ENCODE results near the gene CAMK2G.
A peak's percentile ranks its signal among the peaks of the same experiment; 100 is the strongest.

Gene CAMK2G

GRCh38 chr10:73879296-73880173 lies 5.2 kb upstream of the CAMK2G start:
- DNase-seq (ENCODE audit: low read depth), result peak; percentile 61

GRCh38 chr10:73878365-73878764 lies 4.0 kb upstream of the CAMK2G start:
- DNase-seq (ENCODE audit: low read depth), result no peak

DNA sequence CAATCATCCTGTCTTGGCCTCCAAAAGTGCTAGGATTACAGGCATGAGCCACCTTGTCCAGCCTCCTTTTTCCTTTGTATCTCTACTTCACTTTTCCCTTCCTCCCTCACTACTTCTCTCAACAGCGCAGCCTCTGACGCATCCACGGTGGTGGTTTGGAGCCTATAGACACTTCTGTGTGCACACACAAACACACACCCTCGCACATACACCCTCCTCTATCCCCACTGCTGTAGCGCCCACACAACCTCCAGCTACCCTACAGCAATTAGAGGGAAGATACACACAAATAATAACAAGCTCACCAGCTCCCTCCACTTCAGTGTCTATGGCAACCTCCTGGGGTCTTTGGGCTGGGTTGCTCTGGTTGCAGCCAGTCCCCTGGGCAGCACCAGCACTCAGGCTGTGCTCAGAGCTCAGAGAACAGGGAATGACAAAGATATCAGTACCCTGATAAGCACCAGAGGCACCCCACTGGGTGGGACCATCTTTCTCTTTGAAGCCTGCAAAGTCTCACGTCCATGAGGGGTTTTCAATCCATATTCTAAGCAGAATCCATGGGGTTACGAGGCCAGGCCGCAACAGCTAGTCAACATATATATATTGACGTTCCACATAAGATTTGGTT lies 3.3 kb upstream of the CAMK2G start:
- no peak for DNase-seq (ENCODE audit: low read depth)

DNA sequence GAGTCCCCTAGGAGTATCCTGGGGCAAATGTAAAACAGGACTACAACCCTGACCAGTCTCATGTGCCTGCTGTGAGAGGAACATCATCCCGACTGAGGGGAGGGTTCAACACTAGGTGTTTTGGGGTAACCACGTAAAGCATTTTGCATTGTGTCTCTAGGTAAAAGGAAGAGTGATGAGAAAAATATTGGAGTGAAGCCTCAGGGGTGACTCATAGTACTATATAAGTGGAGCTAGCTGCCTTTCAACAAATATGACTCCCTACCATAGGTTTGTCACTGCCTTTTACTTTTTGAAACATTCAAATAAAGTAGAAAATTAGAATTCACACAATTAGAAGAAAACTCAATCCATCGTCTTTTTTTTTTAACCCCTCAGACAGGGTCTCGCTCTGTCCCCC lies 2.6 kb upstream of the CAMK2G start:
- DNase-seq (ENCODE audit: low read depth), result no peak

- no peak for DNase-seq (ENCODE audit: low read depth)
Observed at GRCh38 chr10:73876566-73876965, 2.2 kb upstream of the CAMK2G start.

- no peak for DNase-seq (ENCODE audit: low read depth)
Observed at GRCh38 chr10:73876157-73876556, 1.8 kb upstream of the CAMK2G start.

- no peak for DNase-seq (ENCODE audit: low read depth)
Observed at GRCh38 chr10:73875139-73875475, 752 bp upstream of the CAMK2G start.

DNA sequence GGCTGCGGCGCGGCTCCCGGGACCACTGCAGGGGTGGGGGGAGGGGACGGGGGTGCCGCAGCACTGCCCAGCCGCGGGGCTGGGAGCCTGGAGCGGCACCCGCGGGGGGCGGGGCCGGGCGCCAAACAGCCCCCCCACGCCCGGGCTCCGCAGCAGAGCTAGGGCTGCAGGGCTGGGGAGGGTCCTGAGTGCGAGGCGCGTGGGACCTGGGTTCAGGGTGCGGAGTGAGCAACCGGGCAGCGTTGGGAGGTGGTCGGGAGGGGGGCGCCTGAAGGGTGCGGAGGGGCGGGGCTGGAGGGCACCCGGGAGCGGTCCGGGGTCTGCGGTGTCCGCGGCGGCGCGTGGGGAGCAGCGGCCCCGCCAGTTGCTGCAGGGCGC lies 528 bp downstream of the CAMK2G start:
- DNase-seq (ENCODE audit: low read depth), result no peak

DNA sequence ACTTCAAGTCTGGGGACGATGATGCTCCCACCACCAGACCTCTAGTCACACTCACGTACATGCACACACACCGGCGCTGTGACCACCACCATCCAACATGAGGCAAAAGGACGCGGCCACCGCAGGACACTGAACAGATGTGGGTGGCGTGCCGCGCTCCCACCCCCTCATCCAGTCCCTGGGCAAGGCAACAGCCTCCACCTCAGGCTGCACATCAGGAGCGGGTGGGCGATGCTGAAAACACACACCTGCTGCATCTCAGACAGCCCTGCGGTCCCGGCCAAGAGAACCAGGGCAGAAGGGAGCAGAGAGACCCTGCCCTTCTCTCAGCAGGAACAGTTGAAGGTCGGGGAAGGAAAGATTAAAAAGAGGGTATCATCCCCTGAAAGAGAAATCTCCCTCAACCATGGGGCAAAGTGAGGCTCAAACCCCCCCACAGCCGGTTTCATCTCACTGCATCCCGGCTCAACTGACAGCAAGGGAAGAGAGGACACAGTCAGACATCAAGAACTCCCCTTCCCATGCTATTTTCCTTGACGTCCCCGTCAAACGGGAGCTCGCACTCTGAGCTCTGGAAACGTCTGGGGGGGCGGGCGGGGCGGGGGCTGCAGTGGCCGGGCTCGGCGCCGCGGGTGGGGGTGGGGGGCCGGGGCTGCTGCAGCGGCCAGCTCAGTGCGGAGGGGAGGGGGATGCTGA lies 1.1 kb downstream of the CAMK2G start:
- DNase-seq (ENCODE audit: low read depth), result no peak

DNA sequence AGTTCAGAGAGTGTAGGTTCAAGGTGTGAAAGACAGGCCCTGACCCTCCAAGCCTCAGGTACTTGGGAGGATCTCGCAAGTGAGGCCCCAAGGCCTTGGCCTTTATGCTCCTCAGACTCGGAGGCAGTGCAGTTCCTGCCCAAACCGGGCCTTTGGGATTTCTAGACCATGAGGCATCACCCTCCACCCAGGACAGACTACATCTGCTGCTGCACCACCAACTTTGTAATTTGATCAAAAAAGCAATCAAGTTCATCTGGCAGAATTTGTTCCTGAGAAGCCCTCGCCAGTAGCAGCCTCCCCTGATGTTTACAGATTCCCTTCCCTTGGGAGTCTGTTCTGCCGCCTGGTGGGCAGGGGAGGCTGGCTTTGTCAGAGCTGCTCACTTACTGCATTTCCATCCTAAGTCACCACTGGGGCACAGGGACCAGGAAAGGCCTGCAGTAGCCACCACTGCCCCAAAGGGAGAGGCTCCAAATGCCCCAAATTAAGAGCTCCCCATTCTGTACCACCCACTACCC lies 2.1 kb downstream of the CAMK2G start:
- DNase-seq (ENCODE audit: low read depth), result no peak

DNA sequence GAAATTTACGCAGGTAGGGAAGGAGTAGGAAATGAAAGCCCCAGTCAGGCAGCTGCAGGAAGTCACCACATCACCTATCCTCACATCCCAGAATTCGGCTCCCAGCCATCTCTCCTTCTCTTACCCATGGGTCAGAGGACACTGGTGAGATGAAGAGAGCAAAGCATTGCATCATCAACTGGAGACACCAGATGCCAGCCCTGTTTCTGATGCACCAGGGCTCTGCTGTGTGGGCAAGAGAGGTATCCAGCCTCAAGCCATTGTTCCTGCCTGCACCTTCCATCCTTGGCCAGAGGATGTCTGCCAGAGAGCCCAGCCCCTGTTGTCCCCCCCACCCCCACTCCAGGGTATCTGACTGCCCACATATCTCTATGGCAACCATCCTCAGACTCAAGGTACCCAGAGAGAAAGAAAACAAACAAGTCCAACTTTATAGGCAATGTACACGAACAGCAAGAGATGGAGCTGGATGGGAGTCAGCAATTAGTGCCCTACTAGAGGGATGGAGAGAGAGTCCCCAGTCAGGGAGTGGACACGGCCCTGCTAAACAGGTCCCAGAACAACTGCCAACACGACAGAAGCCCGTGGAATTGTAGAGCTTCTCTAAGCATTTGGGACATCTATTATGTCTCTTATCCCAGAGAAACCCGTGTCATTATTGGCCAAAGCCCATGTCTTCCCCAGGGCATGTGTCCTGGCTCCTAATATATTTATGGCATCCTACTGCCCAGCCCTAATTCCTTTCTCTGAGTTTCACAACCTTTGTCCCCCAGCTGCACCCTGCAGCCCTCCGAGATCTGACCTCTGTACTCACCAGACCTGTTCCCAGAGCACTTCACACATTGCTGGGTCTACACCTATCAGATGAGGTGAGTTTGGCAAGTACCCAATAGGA lies 2.8 kb downstream of the CAMK2G start:
- DNase-seq (ENCODE audit: low read depth), result no peak

DNA sequence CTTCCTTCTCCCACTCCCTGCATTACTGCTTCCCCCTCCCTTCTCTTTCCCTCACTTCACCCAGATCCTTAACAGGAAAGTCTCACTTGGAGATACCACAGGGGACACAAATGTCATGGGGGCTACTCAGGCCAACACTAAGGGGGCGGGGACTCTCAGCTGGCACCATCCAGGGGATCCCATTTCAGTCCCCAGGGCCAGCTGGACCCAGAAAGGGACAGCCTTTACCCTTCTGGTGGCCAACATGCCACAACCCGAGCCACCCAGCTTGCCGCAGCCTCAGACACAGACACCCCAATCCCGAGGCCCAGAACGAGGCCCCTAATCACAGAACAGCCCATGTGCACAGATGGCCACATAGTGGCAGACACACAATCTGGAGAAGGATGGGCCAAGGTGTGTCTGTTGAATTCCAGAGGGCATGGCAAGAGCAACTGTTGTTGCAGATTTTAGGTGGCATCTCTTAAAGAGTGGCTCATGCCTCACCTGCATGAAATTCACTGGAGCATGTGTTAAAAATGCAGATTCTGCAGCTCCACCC lies 5.6 kb downstream of the CAMK2G start:
- no peak for DNase-seq (ENCODE audit: low read depth)

DNA sequence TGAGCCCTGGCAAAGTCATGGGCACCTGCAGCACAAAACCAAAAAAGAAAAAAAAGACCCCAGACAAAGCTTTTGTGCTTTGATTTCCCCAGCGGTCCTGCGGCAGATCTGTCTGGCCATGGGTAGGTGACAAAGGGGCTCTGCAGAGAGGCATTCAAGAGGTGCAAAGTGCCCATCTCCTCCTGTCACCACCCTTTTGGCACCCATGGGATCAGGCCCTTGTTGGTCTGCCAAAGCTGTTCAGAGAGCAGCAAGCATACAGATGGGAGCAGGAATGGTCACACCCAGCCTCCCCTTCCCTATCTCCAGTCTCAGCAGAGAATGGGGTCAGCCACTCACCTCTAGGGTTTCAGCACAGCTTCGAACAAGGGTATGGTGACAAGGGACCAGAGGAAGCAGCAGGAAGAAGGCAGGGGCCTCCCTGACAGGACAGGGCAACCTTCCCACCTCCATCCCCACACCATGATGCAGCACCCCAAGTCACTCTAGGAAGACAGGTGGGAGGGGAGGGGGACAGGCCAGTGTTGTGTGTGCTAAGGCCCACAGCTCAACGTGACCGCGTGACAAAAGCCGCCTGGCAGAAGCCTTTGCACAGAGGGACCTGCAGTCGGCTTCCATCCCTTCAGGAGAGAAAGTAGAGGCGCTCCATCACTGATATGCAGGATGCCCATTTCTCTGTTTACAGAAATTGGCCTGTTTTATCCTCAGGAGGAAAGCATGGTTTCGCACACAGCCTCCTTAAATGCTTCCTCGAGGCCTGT lies 6.3 kb downstream of the CAMK2G start:
- DNase-seq (ENCODE audit: low read depth), result no peak

- DNase-seq (ENCODE audit: low read depth), result no peak
Observed at GRCh38 chr10:73867126-73867807, 7.1 kb downstream of the CAMK2G start.

DNA sequence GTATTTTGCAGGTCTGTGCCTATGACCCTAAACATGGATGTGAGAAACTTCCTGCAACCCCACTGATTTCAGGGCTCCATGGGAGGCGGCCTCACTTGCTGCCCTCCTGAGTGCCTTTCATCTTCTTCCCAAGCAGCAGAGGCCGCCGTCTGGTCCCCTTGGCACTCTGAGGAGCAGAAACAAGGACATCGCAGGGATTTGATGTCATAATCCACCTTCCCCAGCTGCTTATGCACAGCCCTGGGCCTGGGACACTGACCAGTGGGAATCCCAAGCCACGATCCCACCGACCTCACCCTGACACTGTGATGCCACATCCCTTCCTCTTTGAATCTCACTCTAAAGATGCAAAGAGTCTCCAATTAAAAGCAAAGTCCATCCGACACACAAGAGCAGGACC lies 7.7 kb downstream of the CAMK2G start:
- no peak for DNase-seq (ENCODE audit: low read depth)

GRCh38 chr10:73865459-73866442 lies 8.6 kb downstream of the CAMK2G start:
- DNase-seq (ENCODE audit: low read depth), result no peak

DNA sequence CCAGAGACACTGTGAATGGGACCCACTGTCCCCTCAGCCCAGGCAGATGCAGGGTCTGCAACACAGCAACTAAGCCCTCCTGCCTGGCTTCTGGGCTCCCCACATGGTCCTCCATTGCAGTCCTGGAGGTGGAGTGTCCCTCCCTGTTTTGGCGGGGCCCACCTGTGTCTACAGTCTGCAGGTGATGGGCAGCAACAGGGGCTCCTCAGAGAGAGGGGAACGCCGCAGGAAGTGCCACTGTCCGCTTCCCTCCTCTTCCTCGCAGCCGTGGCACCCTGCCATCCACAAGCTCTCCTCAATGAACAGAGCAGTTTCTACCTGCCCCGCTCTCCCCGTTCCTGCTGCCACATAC lies 9.3 kb downstream of the CAMK2G start:
- no peak for DNase-seq (ENCODE audit: low read depth)

- no peak for DNase-seq (ENCODE audit: low read depth)
Observed at GRCh38 chr10:73864229-73864628, 10.1 kb downstream of the CAMK2G start.
